OCI-LY3 (cell line): ENCODE data around the gene UNCX.

Experiments used
- EZH2phosphoT487 ChIP-seq: fragments of 200-600 bp; shearing (Covaris generic); IDR thresholded peaks from 2 replicates; pipeline ENCODE4 v1.6.1; 2018; ENCODE audit warnings: antibody characterized with exemption, mixed run types, low read depth
- TF ChIP-seq, protein P1 (sequence below): fragments of 200-600, 300-600 bp; sonication (generic); IDR thresholded peaks from 2 replicates; pipeline ENCODE4 v1.5.1; 2014; ENCODE audit warnings: antibody characterized with exemption, low read length, low read depth

DNA sequence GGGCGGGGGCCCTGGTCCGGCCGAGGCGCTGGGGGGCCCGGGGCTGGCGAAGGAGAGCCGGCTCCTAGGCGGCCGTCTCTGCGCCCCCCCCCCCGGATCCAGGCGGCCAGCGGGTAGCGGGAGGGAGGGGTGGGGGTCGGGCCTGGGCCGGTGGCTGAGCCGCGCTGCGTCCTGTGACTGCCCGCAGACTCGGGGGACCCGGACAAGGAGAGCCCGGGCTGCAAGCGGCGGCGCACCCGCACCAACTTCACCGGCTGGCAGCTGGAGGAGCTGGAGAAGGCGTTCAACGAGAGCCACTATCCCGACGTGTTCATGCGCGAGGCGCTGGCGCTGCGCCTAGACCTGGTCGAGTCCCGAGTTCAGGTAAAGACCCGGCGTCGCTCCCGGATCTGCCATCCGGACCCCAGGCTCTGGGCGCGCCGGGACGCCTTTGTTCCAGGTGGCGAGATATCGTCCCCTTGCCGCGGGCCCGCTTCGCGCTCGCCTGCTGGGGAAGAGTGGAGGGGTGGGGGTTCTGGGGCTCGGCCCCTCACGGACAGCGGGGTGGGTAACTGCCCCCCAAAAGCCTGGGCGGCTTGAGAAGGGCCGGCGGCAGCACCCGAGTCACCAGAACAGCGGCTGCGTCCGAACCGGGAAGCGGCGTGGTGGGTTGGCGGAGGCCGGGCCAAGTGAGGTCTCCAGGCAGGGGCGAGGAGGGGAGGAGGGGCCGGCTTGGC, 819 bp downstream of the UNCX start:
- TF ChIP-seq, protein P1, sequence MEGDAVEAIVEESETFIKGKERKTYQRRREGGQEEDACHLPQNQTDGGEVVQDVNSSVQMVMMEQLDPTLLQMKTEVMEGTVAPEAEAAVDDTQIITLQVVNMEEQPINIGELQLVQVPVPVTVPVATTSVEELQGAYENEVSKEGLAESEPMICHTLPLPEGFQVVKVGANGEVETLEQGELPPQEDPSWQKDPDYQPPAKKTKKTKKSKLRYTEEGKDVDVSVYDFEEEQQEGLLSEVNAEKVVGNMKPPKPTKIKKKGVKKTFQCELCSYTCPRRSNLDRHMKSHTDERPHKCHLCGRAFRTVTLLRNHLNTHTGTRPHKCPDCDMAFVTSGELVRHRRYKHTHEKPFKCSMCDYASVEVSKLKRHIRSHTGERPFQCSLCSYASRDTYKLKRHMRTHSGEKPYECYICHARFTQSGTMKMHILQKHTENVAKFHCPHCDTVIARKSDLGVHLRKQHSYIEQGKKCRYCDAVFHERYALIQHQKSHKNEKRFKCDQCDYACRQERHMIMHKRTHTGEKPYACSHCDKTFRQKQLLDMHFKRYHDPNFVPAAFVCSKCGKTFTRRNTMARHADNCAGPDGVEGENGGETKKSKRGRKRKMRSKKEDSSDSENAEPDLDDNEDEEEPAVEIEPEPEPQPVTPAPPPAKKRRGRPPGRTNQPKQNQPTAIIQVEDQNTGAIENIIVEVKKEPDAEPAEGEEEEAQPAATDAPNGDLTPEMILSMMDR = no peak
- no peak for TF ChIP-seq EZH2phosphoT487
